GM21390 (cell line): ENCODE measurements around the gene ENHO.
"Not testable (repeated sequence)": the region's sequence is repeated elsewhere in the genome, so short reads cannot be mapped to it uniquely, and the experiment has no call there.

Experiments
- ATAC-seq: cut with Tn5 transposase; IDR thresholded peaks from one replicate; pipeline ENCODE4 v1.9.1; 2021; ENCODE audit not compliant: unreplicated experiment

Gene ENHO

GRCh38 chr9:34532041-34532440 is 9.3 kb upstream of the ENHO start:
- ATAC-seq, result not testable (repeated sequence)

- no peak for ATAC-seq
Measured at GRCh38 chr9:34526026-34526425, 3.2 kb upstream of the ENHO start.

- no peak for ATAC-seq
Measured at GRCh38 chr9:34524349-34524748, 1.6 kb upstream of the ENHO start.

GRCh38 chr9:34522091-34522887 is 501 bp downstream of the ENHO start:
- peak; percentile 6 for ATAC-seq

- no peak for ATAC-seq
Measured at GRCh38 chr9:34521406-34522045, 1.3 kb downstream of the ENHO start.

GRCh38 chr9:34520505-34521385 is 2.0 kb downstream of the ENHO start:
- ATAC-seq, result no peak

GRCh38 chr9:34520096-34520495 is 2.7 kb downstream of the ENHO start:
- no peak for ATAC-seq

- no peak for ATAC-seq
Measured at GRCh38 chr9:34519321-34520020, 3.3 kb downstream of the ENHO start.

- ATAC-seq, result no peak
Measured at GRCh38 chr9:34518896-34519295, 3.9 kb downstream of the ENHO start.

GRCh38 chr9:34518110-34518616 is 4.6 kb downstream of the ENHO start:
- ATAC-seq, result no peak

GRCh38 chr9:34517185-34517584 is 5.6 kb downstream of the ENHO start:
- no peak for ATAC-seq

- no peak for ATAC-seq
Measured at GRCh38 chr9:34515959-34516358, 6.8 kb downstream of the ENHO start.

- no peak for ATAC-seq
Measured at GRCh38 chr9:34514816-34515215, 8.0 kb downstream of the ENHO start.

- ATAC-seq, result no peak
Measured at GRCh38 chr9:34514401-34514800, 8.4 kb downstream of the ENHO start.

GRCh38 chr9:34513567-34514214 is 9.1 kb downstream of the ENHO start:
- ATAC-seq, result no peak

GRCh38 chr9:34512131-34513078 is 10.4 kb downstream of the ENHO start:
- no peak for ATAC-seq

GRCh38 chr9:34510497-34511468 is 12.0 kb downstream of the ENHO start:
- ATAC-seq, result no peak

- ATAC-seq, result no peak
Measured at GRCh38 chr9:34508951-34509350, 13.8 kb downstream of the ENHO start.
